ENCODE measurements around the gene TNIK.

The TNIK gene

DNA sequence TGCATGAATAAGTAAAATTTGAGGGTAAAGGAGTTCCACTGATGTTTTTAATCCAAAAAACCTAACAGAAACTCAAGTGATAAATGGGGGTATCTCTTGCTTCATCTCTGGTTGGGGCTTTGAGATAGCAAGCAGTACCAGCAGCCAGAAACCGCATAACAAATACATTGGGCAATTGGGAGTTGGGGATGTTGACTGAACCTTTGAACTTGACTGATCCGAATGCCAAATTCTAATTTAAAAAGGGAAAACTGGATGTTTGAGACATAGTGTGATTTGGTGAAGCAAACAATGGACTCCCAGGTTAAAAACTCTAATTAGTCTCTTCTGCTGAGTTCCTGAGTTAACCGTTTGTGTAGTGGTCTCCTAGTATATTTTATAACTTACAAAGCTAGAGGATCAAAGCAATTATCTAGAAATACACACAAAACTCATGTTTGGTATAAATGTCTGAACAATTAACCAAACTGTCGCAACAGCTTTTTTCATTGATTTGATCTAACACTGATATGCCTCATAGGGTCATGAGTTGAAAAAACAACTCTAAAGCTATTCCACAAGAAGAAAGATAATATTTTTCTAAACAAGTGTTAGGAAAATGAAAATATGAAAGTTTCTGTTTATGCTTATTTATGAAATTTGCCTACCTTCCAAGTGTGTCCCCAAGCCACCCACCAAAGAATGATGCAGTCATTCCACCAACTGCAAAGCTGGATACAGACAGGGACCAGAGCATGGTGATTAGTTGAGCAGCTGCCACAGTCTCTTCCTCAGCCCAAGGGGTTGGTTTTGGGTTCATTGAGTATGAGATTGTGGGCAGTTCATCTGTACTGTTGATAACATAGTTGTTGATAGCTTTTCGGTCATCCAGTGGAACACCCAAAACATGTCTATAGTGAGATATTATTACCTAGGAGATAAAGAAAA is 446.1 kb downstream of the TNIK start:
- no peak for DNase-seq

DNA sequence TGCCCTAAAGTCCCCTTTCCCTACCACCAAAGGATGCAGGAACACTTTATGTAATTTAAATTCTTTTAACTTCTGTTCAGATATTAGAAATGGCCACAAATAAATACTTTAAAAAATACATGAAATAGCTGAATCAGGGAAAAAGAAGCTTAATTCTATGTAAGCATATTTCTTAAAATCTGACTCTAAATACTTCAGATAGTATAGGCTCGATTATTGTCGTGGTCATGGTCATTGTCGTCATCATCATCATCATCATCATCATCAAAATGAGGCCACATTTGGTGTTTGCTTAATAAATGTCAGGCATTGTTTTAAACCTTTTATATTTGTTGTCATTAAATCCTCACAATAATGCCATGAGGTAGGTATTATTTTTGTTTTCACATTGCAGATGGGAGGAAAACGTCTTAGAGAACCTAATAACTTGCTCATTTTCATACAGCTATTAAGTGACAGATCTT is 448.3 kb downstream of the TNIK start:
- DNase-seq = no peak

Data from NCI-H1436 treated with DMSO at 0.1 percent for 48 hours (cell line).